ENCODE data around the gene PDZRN3.

- TF ChIP-seq CTCF (conservative IDR thresholded peaks at IDR 0.05; ENCODE audit: low read depth in 2 of 2) (no peak), POLR2AphosphoS5 (IDR thresholded peaks at IDR 0.05; ENCODE audit: low read depth) (no peak), EZH2 (IDR thresholded peaks at IDR 0.05; ENCODE audit: low read depth, unreplicated experiment) (no peak), EZH2phosphoT487 (IDR thresholded peaks at IDR 0.05; ENCODE audit: unreplicated experiment) (no peak), REST (IDR thresholded peaks at IDR 0.05; ENCODE audit: unreplicated experiment) (no peak), STAT1 (IDR thresholded peaks at IDR 0.05; ENCODE audit: unreplicated experiment) (no peak), JUNB (IDR thresholded peaks at IDR 0.05; ENCODE audit: unreplicated experiment) (no peak), CREB1 (CRISPR knock-in tag; IDR thresholded peaks at IDR 0.05; ENCODE audit: low read depth) (no peak), ZNF331 (CRISPR knock-in tag; IDR thresholded peaks at IDR 0.05; ENCODE audit: low read depth) (no peak)
Measured at GRCh38 chr3:73637042-73637441, 12.3 kb upstream of the PDZRN3 start.
